DMS79 (cell line): ENCODE data around the gene OR5H15.
"Not testable (repeated sequence)": the region's sequence is repeated elsewhere in the genome, so short reads cannot be mapped to it uniquely, and the experiment has no call there.

Source experiments
- DNase-seq: peaks from one replicate; lab custom pipeline; 2025; lab: John Stamatoyannopoulos, UW

OR5H15 gene

DNA sequence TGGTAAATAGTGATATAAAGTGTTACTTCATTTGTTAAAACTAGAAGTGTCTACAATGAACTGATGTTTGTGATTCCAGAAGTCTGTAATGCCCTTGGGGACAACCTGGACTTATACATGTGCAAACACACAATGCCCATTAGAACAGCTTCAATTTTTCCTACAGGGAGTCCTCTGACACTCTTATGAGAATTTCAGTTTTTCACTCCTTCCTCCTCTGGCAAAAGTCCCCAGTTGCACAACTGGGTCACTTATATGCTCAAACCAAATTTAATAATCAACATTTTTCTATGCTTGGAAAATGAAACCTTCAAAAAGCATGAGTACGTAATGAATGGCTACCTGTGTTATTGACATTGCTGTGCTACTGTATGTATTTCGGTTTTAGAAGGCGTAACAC, at the start of gene OR5H15:
Gene OR5H15 (plus strand): TSS at position 301 of the 400 bp plus-strand sequence. CDS start 2,004 bp downstream, outside the sequence.
- DNase-seq, result no peak

- no peak for DNase-seq
Measured at GRCh38 chr3:98130421-98130820, 36.1 kb upstream of the OR5H15 start, which contains the start of gene OR5H1. Gene OR5H1 (plus strand): TSS chr3:98130721. CDS start chr3:98132698, 1,977 bp downstream.

- DNase-seq, result no peak
Measured at GRCh38 chr3:98136631-98137030, 29.9 kb upstream of the OR5H15 start.

- not testable (repeated sequence) for DNase-seq
Measured at GRCh38 chr3:98137826-98138557, 28.5 kb upstream of the OR5H15 start.

DNA sequence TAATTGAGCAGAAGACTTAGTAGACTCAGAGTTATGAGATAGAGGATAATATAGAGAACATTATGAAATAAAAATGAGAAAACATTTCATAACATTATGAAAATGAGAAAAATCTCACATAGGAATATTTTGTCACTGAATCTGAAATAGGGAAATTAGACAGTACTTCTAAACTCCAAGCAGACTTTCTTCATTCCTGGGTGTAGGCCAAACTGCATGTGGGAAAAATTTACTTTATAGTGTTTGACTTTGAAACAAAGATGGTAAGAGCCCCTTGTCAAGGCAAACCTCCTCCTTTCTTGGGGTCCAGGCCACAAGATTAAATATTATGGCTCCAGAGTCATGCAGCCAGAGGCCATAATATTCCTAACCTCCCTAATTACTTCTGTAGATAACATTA, 26.0 kb upstream of the OR5H15 start:
- DNase-seq, result no peak

DNA sequence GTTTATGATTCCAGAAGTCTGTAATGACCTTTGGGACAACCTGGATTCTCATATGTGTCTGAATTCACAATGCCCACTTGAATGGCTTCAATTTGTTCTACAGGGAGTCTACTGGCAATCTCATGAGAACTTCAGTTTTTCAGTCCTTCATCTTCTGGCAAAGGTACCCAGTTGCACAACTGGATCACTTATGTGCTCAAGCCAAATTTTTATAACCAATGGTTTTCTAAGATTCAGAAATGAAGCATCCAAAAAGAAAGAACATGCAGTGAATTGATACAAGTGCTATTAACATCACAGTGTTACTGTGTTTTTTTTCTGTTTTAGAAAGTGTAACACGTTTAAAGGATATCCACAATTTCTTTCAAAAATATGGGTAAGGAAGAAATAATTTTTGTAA, 19.3 kb upstream of the OR5H15 start, which contains the start of gene OR5H14:
Gene OR5H14 (plus strand): TSS at position 301 of the 400 bp plus-strand sequence. CDS start 1,907 bp downstream, outside the sequence.
- no peak for DNase-seq

- no peak for DNase-seq
Measured at GRCh38 chr3:98148751-98149150, 17.7 kb upstream of the OR5H15 start.

DNA sequence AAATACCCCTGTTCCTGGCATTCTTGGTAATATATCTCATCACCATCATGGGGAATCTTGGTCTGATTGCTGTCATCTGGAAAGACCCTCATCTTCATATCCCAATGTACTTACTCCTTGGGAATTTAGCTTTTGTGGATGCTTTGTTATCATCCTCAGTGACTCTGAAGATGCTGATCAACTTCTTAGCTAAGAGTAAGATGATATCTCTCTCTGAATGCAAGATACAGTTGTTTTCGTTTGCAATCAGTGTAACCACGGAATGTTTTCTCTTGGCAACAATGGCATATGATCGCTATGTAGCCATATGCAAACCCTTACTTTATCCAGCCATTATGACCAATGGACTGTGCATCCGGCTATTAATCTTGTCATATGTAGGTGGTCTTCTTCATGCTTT, 17.0 kb upstream of the OR5H15 start:
- not testable (repeated sequence) for DNase-seq

GRCh38 chr3:98151241-98151640, 15.3 kb upstream of the OR5H15 start:
- DNase-seq, result no peak

- no peak for DNase-seq
Measured at GRCh38 chr3:98171071-98171470, 4.6 kb downstream of the OR5H15 start.

DNA sequence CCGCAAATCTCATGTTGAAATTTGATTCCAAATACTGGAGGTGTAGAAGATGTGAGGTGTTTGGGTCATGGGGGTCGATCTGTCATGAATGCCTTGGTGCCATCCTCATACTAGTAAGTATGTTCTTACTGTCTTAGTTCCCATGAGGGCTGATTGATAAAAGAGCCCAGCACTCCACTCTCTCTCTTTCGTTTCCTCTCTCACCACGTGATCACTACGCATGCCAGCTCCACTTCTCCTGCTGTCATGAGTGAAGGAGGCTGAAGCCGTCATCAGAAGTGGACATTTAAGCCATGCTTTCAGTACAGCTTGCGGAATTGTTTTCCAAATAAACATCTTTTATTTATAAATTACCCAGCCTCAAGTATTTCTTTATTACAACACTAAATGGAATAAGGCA, 6.1 kb downstream of the OR5H15 start:
- DNase-seq, result no peak

GRCh38 chr3:98180319-98180890, 13.9 kb downstream of the OR5H15 start:
- DNase-seq, result no peak

GRCh38 chr3:98182196-98182595, 15.7 kb downstream of the OR5H15 start:
- DNase-seq, result no peak

GRCh38 chr3:98185180-98185579, 18.7 kb downstream of the OR5H15 start:
- DNase-seq, result no peak

DNA sequence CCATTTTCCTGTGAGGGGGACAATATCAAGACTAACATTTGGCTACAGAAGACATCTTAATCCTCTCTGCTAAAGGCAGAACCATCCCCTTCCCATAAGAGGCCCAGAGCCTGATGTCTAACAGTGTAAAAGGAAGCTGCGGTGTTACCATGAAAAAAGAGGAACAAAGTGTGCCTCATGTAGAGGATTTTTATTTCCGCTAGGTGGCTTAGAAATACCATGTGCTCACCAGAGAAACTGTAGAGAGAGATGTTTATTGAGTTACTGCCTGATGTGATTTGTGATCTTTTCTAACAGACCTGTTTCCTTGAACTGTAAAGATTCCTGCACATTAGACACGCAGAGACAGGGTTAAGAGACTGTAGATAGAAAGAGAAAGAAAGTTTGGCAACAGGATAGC, 22.0 kb downstream of the OR5H15 start:
- no peak for DNase-seq

DNA sequence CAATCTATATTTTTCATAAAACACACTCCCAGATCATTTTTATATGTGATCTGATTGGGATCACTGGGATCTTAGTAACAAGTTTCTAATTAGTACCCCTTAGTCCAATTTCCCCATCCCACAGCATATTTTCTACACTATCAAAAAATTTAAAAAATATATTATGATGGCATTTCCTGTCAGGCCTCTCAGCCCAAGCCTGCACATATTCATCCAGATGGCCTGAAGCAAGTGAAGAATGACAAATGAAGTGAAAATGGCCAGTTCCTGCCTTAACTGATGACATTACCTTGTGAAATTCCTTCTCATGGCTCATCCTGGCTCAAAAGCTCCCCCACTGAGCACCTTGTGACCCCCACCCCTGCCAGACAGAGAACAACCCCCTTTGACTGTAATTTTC, 24.4 kb downstream of the OR5H15 start:
- DNase-seq, result not testable (repeated sequence)

GRCh38 chr3:98196293-98196692, 29.8 kb downstream of the OR5H15 start:
- DNase-seq, result not testable (repeated sequence)

- DNase-seq, result no peak
Measured at GRCh38 chr3:98199020-98199419, 32.5 kb downstream of the OR5H15 start.

DNA sequence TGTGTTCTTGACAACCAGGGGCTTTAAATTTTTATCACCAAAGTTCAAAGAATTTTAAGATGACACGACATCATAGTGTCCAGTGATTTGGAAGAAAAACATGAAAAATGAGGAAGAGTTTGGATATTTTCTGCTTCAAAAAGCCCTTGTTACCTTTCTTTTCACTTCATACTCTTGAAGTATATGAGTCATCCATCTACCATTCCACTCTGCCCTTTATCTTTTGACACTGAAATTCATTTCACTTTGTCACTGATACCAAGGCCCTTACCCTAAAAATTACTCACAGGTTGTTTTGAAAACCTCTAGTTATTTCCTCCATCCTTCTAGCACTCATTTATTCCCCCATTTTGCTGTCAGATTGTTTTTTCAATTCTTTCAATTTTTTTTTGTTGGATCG, 42.7 kb downstream of the OR5H15 start:
- no peak for DNase-seq

GRCh38 chr3:98213276-98213675, 46.8 kb downstream of the OR5H15 start:
- no peak for DNase-seq

DNA sequence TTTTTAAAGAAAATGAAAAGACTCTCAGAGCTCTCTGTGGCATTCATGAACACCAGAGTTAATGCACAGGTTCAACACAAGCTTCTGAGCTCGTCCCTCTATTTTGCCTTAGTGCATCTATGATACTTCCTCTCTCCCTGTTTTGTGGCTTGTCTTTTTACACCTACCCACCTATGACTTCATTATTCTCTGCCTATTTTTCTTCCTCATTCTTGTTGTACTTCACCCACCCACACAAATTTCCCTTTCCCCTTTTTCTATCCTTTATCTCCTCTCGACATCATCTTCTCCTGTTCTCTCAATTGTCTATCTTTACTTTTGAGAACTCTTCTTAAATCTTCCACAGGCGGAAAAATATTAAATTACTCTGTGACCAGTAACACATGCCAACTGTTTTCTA, 48.6 kb downstream of the OR5H15 start:
- no peak for DNase-seq
